NCI-H526 (cell line): ENCODE measurements around the gene MACROD2.
A peak's percentile ranks its signal among the peaks of the same experiment; 100 is the strongest.
"Not testable (repeated sequence)": the region's sequence is repeated elsewhere in the genome, so short reads cannot be mapped to it uniquely, and the experiment has no call there.

Experiments used
- DNase-seq, 2 experiments: peaks; one replicate each; lab custom pipeline; 2025; lab: John Stamatoyannopoulos, UW

The MACROD2 gene

DNA sequence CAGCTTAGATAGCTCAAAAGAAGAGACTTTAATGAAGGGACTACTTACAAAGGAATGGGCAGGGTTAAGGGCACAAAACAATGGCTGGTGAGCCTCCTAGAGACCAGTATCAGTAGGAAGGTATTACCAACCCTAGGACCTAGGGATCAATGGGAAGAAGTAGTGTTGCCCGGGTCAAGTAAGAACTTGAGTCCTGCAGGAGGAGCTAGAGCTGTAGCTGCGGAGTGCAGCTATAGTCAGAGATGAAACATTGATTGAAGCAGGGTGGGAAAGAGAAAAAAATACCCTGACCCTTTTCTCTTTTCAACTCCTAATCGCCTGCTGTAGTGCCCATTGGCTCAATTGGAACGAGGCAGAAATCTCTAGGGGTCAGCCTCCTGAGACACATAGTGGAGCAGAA, 198.1 kb downstream of the MACROD2 start:
- DNase-seq, result no peak

DNA sequence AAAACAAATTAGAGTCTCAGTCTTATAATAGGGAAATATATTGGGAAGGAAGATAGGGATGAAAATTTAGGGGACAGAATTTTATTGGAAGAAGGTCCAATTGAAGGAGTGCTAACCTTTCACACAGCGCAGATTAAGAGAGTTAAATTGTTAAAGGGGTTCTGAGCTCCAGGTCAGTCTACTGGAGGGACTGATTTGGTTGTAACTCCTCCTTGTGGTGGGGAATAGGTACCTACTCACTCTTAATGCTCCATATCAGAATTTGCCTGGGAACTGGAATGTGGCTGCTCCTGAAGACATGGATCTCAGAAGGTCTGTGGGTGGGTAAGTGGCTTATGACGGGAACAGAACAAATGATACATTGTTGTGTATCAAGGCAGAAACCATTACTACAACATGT, 198.6 kb downstream of the MACROD2 start:
- no peak for DNase-seq

DNA sequence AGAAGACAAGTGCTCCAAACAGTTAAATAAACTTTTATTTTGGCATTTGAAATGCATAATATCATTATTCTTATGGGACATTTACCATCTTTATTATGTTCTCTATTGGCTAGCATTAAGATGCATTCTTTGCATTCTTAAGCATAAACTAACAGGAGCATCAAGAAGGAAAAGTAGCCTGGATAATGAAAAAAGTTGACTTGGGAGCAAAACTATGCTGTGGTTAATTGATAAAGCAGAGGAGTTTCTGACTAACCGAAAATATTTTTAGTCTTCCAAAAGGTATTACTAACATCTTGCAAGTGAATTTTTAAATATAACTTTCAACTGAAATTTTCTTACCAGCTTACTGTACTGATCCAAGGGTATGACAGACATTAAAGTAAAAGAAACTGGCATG, 201.8 kb downstream of the MACROD2 start:
- no peak for DNase-seq

DNA sequence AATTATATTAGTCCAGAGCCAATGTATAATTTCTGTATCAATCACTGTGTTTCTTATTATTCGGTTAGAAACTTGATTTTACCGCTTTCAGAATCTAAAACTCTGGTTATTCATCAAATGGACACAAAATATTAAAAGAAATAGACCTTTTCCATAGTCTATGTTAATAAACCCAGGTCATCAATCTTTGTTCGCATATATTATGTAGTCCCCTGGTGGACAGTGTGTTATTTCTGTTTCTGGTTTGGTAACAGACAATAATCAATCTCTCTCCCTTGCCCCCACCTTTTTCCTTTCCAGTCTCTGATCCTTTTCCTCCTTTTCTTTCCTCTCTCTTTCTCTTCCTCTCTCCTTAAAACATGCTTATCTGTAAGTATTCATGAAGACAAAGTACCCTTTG, 203.1 kb downstream of the MACROD2 start:
- DNase-seq, result no peak

DNA sequence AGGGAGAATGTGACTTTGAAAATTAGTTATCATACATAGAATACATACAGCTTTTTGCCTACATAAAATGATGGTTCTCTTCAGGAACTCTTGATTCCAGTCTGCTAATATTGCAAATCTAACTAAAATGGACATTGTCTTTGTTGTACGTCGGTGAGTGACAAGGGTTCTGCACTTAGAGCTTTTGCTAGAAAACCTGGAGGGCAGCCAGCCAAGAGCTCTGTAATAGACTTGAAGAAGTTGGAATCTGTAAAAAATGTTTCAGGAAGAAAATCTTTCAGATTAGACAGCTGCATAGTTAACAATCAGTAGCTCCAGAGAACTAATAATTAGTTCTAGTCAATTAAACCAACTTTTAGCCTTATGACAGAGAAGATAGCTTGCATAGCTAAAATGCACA, 203.8 kb downstream of the MACROD2 start:
- DNase-seq, result no peak

DNA sequence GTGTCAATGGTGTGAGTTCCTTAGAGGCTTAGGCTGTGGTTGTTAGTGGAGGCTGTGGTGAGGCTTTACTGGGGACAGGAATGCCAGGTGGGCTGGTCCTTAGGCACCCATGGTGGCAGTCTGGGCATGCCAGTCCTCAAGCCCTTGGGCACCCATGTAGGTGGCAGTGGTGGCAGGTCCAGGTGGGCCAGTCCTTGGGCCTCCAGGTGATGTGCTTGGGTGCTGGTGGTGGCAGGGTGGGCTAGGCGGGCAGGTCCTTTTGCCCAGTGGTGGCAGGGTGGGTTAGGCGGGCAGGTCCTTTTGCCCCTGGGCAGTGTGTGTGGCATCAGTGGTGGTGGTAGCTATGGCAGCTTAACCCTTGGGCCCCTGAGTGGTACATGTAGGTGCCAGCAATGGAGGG, 208.3 kb downstream of the MACROD2 start:
- DNase-seq, result no peak

DNA sequence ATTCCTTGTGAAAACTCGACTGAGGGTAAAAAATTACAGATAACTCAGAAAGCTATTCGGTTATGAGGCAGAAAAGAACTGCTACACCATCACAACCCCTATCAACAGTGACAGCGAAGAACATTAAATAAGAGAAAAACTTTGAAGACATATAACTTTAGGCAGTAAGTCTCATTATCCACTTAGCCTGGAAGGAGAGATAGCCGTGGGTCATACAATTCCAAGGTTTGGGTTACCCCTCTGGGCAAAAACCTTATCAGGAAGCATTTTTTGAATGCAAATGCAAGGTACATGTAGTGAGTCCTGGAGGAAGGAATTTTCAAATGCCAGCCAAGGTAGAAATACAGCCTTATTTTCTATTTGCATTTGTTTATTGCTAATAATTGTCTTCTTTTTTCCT, 212.3 kb downstream of the MACROD2 start:
- no peak for DNase-seq

DNA sequence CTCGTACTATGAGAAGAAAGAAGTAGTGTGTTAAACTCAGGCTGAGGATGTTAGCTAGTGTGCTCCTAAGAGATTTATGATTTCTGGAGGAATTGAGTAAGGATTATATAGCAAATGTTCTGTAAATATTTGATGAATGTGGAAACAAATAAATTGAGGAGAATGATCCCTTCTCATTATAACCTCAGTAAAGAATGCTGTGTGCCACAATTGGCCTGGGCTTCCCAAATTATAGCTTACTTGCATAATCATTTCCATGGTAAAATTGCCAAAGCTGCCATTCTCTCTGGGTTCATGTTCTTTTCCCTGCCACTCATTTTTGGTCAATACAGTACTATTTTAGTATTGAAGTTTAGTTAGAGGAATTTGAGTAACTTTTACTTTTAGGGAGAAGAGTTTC, 213.6 kb downstream of the MACROD2 start:
- no peak for DNase-seq

DNA sequence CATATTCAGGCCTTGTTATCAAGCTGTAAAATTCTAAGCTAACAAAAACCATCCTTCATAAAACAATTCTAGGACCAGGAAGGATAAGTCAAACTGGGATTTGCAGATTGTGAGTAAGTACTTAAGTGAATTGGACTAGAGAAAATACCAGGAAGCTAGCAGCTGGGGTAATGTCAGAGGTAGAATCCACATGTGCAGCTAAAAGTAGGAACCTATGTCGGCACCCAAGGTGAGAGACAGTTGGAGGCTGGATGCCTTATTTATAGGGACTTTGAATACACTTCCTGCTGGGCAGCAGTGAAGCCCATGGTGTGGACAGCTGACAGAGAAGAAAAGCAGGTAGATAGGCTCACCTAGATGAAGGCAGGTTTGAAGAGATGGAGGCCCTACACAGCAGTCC, 214.8 kb downstream of the MACROD2 start:
- DNase-seq, result no peak

DNA sequence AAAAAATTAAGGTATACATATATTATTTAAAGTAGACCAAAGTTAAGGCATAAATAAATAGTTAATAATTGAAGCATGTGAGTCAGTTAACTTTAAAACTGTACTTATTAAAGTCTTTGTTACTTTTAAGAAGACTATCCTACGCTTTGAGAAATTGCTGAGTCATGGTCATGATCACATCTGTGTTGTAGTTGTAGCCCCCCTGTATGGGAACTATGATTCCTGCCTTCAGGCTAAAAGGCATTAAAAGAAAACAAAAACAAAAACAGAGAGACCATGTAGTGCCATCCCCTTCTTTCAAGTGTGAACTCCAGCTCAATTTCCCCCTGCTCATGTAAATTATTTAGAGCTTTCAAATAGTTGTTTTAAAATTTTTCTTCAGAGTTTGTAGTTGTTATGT, 218.7 kb downstream of the MACROD2 start:
- DNase-seq, result no peak

DNA sequence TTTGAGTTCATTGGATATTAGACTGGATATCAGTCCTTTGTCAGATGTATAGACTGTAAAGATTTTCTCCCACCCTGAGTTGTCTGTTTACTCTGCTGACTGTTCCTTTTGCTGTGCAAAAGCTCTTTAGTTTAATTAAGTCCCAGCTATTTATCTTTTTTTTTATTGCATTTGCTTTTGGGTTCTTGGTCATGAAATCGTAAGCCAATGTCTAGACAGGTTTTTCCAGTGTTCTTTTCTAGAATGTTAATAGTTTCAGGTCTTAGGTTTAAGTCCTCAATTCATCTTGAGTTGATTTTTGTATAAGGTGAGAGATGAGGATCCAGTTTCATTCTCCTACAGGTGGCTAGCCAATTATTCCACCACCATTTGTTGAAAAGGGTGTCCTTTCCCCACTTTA, 220.6 kb downstream of the MACROD2 start:
- DNase-seq, result not testable (repeated sequence)

DNA sequence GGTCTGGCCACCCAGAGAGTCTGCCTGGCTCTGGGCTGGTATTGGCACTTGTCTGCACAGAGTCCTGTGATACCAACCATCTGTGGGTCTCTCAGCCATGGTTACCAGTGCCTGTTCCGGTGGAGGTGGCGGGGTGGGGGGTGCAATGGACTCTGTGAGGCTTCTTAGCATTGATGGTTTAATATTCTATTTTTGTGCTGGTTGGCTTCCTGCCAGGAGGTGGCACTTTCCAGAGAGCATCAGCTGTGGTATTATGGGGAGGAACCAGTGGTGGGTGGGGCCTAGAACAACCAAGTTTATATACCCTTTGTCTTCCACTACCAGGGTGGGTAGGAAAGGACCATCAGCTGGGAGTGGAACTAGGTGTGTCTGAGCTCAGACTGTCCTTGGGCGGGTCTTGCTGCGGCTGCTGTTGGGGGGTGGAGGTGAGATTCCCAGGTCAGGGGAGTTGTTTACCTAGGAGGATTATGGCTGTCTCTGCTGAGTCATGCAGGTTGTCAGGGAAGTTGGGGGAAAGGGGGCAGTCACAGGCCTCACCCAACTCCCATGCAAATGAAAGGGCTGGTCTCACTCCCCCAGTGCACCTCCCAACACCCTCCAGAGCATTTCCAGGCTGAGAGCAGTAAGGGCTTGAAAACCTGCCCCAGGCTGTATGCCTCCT, 224.6 kb downstream of the MACROD2 start:
- peak; percentile 93 for DNase-seq

DNA sequence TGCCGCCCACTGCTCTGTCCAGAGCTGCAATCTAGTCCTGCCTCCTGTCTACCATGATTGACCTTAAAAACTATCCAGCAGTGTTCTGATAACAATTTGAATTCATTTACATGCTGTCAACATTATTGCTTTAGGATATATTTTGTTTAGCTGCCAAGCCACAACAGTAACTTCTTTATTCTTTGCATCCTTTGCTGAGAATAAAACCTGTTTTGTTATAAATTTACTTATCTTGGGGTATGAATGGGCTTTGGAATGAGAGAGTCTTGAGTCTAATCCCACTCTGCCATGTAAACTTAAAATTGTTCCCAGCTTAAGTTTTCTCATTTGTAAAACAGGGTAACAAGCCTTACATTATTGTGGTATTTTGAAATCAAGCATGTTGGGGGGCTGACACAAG, 225.7 kb downstream of the MACROD2 start:
- DNase-seq, result peak; percentile 33 to 50

DNA sequence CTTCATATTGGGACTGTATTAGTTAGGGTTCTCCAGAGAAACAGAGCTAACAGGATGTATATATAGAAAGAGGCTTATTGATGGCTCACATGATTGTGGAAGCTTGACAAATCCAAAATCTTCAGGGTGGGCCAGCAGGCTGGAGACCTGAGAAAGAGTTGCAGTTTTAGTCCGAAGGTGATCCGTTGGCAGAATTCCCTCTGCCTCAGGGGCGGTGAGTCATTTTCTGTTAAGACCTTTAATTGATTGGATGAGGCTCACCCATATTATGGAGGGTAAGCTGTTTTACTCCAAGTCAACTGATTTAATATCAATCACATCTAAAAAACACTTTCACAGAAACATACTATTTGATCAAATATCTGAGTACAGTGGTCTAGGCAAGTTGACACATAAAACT, 228.5 kb downstream of the MACROD2 start:
- no peak for DNase-seq

DNA sequence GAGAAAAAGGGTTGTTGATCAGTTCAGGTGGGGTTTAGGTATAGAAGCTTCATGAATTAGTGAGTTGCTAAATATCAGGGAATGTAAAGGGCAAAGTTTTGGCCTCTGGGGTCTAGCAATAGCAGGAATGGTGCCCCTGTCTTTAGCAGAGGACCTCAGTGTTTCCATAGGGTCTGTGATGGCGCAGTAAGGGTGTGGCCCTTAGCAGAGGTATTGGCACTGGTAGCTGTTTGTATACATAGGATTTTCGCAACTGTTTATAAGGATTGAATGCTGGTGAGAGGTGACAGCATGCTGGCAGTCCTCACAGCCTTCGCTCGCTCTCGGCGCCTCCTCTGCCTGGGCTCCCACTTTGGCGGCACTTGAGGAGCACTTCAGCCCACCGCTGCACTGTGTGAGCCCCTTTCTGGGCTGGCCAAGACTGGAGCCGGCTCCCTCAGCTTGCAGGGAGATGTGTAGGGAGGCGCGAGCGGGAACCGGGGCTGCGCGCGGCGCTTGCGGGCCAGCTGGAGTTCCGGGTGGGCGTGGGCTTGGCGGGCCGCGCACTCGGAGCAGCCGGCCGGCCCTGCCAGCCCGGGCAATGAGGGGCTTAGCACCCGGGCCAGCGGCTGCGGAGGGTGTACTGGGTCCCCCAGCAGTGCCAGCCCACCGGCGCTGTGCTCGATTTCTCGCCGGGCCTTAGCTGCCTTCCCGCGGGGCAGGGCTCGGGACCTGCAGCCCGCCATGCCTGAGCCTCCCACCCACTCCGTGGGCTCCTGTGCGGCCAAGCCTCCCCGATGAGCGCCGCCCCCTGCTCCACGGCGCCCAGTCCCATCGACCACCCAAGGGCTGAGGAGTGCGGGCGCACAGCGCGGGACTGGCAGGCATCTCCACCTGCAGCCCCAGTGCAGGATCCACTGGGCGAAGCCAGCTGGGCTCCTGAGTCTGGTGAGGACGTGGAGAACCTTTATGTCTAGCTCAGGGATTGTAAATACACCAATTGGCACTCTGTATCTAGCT, 231.0 kb downstream of the MACROD2 start:
- DNase-seq, result not testable (repeated sequence)

DNA sequence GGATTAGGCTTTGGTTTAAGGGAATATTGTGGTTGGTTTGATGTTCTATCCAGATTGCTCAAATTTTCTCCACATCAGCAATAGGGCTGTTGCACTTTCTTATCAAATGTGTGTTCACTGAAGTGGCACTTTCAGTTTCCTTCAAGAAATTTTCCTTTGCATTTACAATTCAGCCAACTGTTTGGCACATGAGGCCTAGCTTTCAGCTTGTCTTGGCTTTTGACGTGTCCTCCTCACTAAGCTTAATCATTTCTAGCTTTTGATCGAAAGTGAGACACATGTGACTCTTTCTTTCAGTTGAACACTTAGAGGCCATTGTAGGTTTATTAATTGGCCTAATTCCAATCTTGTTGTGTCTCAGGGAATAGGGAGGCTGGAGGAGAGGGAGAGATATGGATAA, 237.3 kb downstream of the MACROD2 start:
- no peak for DNase-seq

DNA sequence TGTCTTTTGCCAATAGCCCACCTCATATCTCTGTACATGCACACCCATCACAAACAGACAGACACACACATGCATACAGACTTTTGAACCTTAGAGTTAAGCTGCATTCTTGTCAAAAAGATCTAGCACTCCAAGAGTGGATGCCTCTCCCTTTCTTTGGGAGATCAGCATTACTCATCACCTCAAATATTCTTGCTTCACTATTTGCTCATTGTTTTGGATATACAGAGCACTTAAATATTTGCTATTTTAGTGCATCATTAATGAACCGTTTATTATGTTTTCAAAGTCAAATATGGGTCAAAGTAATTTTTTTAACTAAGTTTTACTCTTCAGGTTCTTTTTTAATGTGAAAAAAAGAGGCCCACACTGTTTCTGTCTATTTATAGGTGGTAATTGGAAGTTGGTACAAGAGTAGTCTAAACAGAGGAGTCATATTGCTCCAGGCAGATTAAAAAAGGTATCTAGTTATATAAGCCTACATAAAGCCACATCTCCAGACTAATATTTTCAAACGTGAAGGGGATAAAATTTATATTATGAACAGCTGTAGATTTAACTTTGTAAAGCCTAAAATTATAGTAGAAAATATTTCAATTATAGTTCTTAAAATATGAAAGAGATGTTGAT, 239.5 kb downstream of the MACROD2 start:
- DNase-seq, result no peak

DNA sequence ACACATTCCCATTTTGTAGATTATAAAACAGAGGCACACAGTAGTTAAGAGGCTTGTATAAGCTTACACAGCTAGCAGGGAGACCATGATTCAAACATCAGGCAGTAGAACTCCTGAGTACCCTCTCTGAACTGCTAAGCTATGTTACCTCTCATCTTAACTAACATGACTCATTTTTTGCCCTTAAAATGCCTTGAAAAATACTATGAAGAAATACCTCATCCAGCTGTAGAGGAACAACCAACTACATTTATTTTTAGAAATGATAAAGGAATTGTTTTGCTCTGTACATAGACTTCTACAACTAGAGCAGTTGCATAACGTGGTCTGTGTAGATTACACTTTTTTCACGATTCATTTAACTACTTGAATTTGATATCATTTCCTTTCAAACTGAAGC, 240.0 kb downstream of the MACROD2 start:
- DNase-seq, result no peak

DNA sequence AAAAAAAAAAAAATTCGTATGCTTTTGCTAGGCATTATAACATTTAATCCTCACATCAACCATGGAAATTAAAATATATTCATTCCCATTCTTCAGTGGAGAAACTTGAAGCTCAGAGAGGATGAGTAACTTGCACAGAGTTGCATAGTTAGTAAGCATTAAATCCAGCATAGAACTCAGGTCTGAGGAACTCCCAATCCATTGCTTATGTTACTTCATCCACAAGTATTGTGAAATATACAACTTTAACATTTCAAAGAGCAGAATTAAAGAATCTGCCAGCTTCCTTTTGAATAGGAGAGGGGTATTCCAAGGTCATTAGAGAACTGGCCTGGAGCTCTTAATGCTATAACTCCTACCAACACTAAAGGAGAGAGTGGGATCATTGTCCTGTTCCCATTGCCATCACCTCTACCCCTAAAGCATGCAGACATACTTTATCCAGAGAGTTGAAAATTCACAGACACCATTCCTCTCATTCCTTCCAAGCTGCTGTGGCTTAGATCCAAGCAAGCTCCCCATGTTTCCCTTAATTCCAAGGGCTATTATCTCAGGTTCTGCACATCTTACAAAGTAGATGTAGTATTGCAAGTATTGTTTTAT, 250.2 kb downstream of the MACROD2 start:
- DNase-seq, result no peak

DNA sequence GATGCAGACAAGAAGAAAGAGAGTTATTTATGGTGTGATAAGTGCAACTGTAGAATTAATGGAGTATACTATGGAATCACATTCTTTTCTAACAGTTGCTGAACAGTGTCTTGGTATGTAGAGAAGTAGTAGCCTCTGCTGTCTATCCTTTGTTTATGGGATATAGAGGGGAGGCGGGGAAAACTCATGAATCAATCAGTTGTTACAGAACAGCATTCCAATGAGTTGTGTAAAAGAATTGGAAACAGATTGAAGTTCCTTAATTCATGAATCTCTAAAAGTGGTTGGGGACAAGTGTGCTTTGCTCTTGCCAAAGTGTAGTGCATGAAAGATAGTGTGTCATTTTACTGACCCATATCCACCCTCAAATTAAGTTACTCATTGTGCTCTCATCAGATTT, 264.4 kb downstream of the MACROD2 start:
- no peak for DNase-seq

DNA sequence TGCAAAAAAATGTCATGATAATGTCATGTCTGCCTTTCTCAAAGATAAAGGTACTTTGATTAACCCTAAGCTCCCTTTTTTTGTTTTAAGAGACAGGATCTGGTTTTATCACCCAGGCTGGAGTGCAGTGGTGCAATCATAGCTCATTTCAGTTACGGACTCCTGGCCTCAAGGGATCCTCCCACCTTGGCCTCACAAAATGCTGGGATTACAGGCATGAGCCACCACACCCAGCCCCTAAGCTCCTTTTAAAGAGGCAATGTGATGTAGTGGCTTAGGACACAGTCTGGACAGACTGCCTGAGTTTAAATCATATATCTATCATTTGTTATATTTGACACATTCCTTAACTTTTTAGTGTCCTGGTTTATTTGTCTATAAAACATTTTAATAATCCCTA, 265.1 kb downstream of the MACROD2 start:
- DNase-seq, result no peak

DNA sequence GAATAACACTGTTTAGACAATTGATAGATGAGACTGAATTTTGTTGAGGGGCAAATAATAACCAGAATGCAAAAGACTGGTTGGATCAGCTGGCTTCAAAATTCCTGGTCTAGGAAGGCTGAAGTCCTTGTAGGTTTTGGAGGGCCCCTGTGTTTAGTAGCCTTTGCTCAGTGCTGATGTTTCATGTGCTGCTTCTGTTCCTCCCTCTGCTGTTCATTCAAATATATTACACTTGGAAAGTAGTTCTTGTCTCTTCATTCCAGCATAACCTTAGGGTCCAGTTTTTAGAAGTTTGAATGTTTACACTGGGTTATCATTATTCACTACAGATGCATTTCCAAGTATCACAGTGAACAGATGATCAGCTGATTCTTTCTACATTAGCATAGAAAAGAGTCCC, 269.6 kb downstream of the MACROD2 start:
- peak; percentile 4 to 37 for DNase-seq

DNA sequence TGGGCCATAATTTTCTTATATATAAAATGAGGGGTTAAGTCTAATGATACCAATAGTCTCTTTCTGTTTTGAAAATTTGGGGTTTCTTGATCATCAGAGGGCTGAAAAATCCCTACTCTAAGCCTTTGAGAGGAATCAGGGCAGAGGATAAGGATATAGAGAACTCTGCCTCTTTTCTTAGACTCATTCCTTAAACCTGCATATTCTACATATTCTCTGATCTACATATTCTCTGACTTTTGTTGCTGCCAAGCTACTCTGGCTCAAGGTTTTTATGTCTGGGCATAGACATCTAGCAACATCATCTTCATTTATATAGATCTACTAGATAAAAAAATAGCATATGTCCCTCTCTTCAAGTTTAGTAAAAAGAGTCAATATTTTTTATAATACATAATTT, 270.9 kb downstream of the MACROD2 start:
- DNase-seq, result no peak
